CD4-positive, alpha-beta T cell treated with Interleukin-4 for 4 hours (primary cell): ENCODE measurements around the gene AK5.

Source experiments
- DNase-seq: peaks from one replicate; pipeline ENCODE4 v3.0.0-alpha.2; 2020

The AK5 gene

GRCh38 chr1:77355010-77355409 lies 73.2 kb downstream of the AK5 start:
- no peak for DNase-seq

- no peak for DNase-seq
These were observed 74.3 kb downstream of the AK5 start for GRCh38 chr1:77356136-77356535.

GRCh38 chr1:77360256-77360655 lies 78.4 kb downstream of the AK5 start:
- DNase-seq, result no peak

- no peak for DNase-seq
These were observed 79.8 kb downstream of the AK5 start for GRCh38 chr1:77361621-77362020.

- no peak for DNase-seq
These were observed 88.3 kb downstream of the AK5 start for GRCh38 chr1:77370161-77370560.

- no peak for DNase-seq
These were observed 88.9 kb downstream of the AK5 start for GRCh38 chr1:77370583-77371306.

GRCh38 chr1:77371396-77371795 lies 89.6 kb downstream of the AK5 start:
- no peak for DNase-seq

- DNase-seq, result no peak
These were observed 91.9 kb downstream of the AK5 start for GRCh38 chr1:77373702-77374101.

- no peak for DNase-seq
These were observed 93.7 kb downstream of the AK5 start for GRCh38 chr1:77375541-77375940.

- DNase-seq, result no peak
These were observed 94.2 kb downstream of the AK5 start for GRCh38 chr1:77375990-77376389.

GRCh38 chr1:77378723-77379535 lies 97.1 kb downstream of the AK5 start:
- no peak for DNase-seq

- no peak for DNase-seq
These were observed 100.5 kb downstream of the AK5 start for GRCh38 chr1:77382366-77382765.

GRCh38 chr1:77383236-77383635 lies 101.4 kb downstream of the AK5 start:
- DNase-seq, result no peak

- DNase-seq, result no peak
These were observed 103.7 kb downstream of the AK5 start for GRCh38 chr1:77385551-77385950.

- no peak for DNase-seq
These were observed 104.5 kb downstream of the AK5 start for GRCh38 chr1:77386276-77386675.

GRCh38 chr1:77387553-77387952 lies 105.7 kb downstream of the AK5 start:
- no peak for DNase-seq

GRCh38 chr1:77388661-77389060 lies 106.8 kb downstream of the AK5 start:
- DNase-seq, result no peak

GRCh38 chr1:77392486-77392885 lies 110.7 kb downstream of the AK5 start:
- DNase-seq, result no peak

- no peak for DNase-seq
These were observed 112.3 kb downstream of the AK5 start for GRCh38 chr1:77394166-77394565.

GRCh38 chr1:77395051-77395450 lies 113.2 kb downstream of the AK5 start:
- DNase-seq, result no peak

- no peak for DNase-seq
These were observed 116.3 kb downstream of the AK5 start for GRCh38 chr1:77398152-77398551.

GRCh38 chr1:77399250-77400086 lies 117.6 kb downstream of the AK5 start:
- DNase-seq, result no peak

- DNase-seq, result no peak
These were observed 119.0 kb downstream of the AK5 start for GRCh38 chr1:77400781-77401180.

GRCh38 chr1:77401384-77401783 lies 119.6 kb downstream of the AK5 start:
- no peak for DNase-seq
